SW480 (cell line): Measurements from ENCODE around the gene CTF1.
A peak's percentile ranks its signal among the peaks of the same experiment; 100 is the strongest.
"Not testable (repeated sequence)": the region's sequence is repeated elsewhere in the genome, so short reads cannot be mapped to it uniquely, and the experiment has no call there.

Experiments
- DNase-seq: peaks from one replicate; pipeline ENCODE4 v3.0.0-alpha.2; 2016; ENCODE audit warnings: low spot score

CTF1 gene, protein sequence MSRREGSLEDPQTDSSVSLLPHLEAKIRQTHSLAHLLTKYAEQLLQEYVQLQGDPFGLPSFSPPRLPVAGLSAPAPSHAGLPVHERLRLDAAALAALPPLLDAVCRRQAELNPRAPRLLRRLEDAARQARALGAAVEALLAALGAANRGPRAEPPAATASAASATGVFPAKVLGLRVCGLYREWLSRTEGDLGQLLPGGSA

DNA sequence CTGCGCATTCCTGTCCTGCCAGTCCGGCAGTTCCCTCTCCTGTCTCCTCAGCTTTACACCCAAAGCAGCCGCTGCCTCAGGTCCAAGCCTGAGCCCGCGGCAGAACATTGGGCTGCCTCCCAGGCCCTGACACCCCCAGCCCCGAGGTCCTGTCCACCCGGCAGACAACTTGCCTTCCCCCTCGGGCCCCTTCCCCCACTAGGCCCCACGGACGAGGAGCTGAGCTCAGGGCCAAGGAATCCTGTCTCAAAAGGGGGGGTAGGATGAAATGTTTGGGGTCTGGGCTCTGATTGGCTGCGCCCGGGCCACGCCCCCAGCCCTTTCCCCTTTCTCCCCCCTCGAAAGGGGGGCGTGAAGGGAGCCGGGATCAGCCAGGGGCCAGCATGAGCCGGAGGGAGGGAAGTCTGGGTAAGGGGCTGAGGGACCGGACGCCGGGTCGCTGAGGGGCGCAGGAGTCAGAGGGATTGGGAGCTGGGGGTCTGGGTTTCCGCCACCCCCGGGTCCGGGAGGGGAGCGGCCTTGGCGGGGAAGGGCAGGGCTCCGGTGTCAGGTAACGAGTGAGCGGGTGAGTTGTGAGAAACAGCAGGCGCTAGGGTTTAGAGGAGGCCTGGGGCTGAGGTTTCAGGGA is at the start of gene CTF1:
Gene CTF1 (plus strand): TSS at position 354 of the 628 bp plus-strand sequence. CDS start 30 bp downstream, at position 384.
- DNase-seq: no peak

DNA sequence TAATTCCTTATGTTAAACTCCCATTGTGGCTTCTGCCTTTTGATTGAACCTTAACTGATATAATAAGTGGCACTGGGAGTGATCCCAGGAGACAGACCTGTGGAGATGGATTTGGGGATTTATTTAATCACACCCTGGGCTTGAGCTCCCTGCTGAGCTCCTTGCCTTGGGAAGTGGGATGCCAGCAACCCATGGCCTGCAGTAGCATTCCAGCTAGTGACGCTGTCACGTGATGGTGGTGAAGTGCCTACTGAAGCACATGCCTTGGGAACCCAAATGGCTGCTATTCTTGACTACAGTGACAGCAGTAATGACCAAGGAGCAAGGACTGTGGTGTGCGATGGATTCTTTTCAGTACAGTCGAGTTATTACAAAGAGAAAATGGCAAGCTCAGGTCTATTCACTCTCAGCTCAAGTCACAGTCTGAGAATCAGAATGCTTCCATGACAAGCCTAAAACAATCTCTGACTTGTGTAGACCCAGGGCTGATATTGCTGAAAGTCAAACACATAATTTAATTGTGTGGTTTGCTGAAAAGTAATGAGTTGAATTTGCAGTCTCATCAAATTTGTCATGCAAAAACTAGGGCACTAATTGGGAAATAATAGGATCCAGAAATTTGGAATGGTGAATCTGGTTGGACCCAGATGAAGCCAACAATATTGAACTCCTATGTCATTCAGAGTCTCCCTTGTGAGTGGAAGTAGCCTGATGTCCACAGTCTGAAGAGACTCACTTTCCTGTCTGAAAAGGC is 49.6 kb upstream of the CTF1 start:
- DNase-seq: no peak

DNA sequence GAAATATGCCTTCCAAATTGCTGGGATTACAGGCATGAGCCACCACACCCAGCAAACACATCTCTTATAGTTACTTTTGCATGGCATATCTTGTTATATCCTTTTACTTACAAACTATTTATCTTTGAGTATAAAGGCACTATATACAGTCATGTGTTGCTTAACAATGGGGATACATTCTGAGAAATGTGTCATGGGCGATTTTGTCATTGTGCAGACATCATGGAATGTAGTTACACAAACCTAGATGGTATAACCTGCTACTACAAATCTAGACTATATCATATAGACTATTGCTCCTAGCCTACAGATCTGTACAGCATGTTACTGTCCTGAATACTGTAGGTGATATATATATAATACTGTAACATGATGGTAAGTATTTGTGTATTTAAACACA is 46.2 kb upstream of the CTF1 start:
- DNase-seq: no peak

DNA sequence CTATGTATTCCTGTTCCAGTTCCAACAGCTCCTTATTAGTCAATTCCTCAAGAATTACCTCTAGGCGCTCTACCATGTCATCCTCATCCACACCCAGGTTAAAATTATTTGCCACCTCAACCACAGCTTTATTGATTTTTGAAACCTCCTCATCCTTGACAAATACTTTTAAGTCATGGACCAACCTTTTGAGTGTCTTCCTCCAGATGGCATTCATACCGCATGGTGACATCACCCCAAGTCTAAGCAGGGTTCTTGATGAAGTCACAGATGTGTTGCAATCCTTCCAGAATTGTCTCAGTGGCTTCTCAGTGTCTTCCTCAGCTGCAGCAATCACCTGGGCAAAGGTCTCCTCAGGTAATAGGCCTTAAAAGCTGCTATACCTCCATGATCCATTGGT is 42.7 kb upstream of the CTF1 start:
- DNase-seq: no peak

DNA sequence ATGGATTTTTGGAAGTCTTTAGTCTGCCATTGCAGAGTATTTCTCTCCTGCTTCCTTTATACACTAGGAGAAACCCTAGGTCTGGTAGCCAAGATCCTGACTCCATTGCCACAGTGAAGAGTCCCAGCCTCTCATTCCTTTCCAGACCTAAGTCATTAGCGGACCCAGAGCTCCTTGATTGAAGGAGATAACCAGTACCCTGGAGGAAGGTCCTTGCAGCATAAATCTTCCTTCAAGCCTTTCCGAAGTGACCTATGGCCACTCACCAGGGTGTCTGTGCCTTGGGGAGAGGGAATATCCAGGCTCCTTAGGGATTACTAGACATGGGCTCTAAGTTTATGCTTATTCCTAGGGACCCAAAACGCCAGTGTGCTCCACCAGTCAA is 38.3 kb upstream of the CTF1 start:
- DNase-seq: no peak

DNA sequence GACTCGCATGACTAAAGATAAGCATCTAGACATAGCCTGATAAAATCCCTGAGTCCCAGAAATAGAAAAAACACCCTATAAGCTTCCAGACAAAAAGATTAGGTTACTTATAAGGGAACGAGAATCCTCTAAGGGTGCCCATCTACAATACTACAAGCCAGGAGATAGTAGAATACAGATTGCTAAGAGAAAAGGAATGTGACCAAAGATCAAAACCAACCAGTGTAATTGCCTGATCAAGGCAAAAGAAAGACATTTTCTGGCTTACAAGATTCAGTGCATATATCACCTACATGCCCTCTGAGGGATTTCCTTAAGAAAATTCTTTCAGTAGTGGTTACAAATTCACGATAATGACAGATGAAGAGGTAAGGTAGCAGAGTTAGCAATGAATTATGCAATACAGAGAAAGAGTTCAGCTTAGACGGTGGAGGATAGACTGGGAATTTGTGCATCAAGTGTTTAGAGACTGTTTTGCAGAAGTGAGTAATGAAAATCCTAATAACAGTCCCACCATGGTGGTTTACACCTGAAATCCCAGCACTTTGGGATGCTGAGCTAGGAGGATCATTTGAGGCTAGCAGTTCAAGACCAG is 37.5 kb upstream of the CTF1 start:
- DNase-seq: no peak

DNA sequence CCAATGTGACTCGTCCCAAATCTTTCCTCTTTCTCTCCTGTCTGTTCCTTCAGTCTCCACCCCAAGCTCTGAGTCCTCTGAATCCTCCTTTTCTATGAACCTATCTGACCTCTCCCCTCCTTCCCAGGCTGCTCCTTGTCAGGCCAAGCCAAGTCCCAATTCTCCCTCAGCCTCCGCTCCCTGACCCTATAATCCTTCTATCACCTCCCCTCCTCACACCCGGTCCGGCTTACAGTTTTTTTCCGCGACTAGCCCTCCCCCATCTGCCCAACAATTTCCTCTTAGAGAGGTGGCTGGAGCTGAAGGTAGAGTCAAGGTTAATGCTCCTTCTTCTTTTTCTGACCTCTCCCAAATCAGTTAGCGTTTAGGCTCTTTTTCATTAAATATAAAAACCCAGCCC is 35.7 kb upstream of the CTF1 start:
- not testable (repeated sequence) for DNase-seq

DNA sequence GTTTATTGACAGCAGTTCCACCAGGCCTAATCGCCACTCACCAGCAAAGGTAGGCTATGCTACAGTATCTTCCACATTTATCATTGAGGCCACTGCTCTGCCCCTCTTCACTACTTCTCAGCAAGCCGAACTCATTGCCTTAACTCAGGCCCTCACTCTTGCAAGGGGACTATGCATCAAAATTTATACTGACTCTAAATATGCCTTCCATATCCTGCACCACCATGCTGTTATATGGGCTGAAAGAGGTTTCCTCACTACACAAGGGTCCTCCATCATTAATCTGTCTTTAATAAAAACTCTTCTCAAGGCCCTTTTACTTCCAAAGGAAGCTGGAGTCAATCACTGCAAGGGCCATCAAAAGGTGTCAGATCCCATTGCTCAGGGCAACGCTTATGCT is 33.2 kb upstream of the CTF1 start:
- DNase-seq: not testable (repeated sequence)

DNA sequence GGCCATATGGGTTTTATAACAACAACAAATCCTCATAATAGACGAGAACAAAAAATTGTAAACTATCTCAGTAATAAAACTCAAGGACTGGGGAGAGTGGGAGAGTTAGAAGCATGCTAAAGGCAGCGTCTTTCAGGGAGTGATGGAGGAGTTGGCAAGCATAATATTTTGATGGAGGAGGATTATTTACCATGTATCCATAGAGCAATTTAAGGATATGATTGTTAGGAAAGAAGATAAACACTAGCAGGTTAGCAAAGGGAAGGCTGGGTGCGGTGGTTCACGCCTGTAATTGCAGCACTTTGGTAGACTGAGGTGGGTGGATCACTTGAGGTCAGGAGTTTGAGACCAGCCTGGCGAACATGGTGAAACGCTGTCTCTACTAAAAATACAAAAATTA is 30.4 kb upstream of the CTF1 start:
- no peak for DNase-seq

DNA sequence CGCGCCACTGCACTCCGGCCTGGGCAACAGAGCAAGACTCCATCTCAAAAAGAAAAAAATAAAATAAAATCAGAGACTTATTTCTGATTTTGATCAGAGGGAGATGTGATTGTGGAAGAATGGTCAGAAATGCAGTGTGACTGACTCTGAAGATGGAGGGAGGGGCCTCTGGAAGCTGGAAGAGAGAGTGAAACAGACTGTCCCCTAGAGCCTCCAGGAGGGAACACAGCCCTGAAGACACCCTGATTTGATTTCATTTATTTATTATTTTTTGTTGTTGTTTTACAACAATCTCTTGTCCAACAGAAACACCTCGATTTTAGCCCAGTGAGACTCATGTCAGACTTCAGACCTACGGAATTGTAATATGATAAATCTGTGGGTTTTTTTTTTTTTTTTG is 28.7 kb upstream of the CTF1 start:
- no peak for DNase-seq

DNA sequence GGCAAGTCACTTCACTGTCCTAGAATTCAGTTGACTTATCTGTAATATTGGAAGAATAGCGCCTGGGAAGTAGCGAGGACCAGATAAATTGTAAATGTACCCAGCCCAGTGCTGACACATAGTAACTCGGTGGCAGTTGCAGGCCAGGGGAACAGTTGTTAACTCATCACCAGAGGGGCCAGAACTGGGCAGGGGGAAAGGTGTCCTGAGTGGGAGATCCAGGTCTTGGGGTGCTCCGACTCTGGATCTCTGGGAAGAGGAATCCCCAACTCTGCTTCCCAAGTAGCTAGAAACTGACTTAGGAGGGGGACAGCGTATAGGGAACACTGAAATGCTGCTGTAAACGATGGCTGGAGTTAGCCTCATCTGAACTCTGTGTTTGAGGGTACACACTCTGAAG is 25.5 kb upstream of the CTF1 start:
- DNase-seq: no peak

DNA sequence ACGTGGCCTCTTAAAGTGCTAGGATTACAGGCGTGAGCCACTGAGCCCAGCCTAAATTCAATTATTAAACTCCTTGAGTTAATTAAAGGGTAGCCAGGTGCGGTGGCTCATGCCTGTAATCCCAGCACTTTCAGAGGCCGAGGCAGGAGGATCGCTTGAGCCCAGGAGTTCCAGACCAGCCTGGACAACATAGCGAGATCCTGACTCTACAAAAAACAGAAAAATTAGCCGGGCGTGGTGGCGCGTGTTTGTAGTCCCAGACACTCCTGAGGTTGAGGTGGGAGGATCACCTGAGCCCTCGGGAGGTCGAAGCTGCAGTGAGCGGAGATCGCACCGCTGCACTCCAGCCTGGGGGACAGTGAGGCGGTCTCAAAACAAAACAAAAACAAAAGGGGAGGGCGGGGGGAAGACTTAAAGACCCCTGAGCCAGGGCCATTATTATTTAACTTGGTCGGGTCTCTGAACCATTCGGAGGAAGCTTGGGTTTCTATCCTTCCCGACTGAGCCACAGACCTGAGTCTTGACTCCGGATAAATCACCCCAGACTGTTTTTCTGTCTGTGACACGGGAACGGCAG is 22.1 kb upstream of the CTF1 start:
- DNase-seq: no peak

DNA sequence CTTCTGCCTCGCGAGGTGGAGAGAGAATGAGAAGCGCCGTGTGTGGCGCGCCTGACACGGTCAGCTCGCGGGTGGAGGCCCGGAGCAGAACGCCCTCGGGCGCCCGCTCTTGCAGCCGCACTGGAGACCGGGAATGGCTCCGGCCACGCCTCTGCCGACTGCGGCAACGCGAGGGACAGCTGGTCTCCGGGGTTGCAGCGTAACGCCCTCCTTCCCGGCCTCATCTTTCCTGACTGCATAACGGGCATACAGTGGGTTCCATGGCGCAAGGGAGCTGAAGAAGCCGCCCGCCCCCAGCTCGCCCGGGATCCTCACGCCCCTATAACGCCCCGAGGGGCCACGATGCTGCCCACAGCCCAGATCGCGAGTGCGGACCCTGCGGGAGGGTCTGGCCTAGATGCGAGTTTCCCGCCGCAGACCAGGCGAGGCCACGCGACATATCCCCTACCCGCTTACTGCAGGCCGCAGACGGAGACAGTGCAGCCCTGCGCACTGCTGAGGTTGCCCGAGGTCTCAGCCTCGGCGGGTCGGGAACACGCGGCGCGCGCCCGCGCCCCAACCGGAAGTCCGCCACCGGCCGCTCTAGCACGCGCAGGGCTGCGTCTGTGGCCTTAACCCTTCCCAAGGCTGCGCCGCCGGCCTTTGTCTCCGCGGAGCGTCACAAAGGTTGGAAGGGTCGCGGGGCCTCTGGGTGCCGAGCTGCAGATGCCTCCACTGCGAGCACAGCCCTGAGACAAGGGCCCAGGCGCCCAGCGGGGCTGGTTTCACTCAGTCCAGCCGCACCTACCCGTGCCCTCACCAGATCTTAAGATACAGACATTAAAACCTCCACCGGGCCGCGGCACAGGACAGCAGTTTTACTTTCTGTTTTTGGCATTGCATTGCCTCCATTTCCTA is 21.3 kb upstream of the CTF1 start:
- peak; percentile 86 for DNase-seq

DNA sequence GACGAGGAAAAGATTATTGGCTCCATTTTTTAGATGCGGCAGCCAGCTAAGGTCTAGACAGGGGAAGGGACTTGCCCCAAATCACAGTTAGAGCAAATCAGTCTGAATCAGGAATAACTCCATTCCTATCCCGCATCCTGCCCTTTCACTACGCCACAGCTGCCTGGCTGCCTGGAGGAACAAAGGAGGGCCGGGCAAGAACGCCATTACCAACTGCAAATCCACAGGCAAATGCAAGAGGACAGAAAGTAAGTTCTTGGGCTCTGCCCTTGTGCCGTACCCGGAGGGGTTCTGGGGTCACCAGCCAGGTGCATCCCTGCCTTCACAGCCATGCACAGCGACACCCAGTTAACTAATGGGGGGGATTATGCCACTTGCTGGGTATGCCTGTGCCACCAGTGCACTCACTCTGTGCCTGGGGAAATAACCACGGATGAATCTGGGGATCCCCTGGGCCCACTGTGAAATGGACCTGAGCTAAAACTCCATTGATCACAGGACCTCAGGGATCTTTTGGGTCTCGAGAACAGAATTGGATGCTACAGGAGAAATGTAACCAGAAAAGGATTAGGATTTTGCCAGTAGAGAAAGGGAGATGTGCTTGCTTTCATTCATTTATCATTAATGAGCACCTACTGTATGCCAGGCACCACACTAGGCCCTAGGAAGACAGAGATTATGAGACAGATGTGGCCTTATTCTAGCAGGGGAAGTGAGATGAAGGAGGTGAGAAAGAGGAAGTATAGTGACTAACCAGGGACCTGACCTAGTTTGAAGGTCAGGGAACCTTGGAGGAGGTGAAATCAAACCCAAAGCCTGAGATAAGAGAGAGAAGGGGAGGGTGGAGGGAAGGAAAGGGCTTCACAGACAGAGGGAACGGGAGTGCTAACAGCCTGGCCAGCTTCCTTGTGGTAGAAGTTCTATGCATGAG is 20.3 kb upstream of the CTF1 start:
- DNase-seq: no peak

DNA sequence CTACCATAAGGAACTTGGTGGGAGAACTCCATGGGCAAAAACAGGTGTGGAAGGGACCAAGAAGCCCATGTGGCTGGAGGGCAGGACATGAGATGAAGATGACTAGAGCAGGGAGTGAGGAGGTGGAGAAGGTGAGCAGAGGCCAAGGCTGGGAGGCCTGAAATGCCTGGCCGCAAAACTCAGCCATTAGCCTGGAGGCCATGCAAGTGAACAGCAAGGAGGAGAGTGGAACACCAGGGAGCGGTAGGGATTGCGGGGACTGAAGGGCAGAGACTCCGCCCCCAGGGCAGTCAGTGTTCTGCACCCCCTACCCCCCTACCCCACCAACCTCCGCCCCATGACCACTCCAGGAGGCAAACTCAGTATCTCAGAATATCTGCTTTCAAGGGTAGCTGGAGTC is 19.5 kb upstream of the CTF1 start:
- DNase-seq: no peak

DNA sequence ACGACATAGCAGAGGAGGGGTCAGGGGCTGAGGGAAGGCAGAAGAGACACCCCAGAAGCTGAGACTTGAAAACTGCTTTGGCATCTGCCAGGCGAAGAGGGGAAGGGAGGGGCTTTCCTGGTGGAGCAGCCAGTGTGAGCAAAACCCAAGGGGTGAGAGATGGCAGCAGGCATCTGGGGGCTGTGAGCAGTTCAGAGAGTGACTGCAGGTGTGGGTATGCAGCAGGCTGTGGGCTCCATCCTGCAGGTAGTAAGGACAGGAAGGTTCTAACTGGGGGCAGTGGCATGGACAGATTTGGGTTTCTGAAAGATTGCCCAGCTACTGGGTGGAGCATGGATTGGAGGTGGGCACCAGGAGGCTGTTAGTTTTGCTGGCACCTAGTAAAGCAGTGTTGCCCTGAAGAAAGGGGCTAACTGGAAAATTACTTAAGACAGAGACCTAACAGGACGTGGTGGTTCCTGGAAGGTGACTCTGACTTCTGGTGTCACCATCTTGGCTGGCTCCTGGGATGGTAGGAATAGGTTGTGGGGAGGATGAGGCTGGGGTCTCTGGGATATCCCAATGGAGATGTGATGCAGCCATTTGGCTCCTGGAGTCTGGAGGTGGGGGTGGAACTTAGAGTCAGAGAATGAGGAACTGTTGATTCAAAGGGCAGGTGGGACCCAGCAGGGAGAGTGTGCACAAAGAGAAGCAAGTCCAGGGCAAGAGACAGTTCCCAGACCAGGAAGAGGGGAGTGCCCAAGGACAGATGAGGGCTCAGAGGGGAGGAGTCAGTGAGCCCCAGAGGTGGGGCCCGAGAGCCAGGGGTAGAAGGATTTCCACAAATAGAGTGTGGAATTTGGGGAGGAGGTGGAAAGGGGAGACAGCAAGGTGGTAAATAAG is 13.7 kb upstream of the CTF1 start:
- no peak for DNase-seq

DNA sequence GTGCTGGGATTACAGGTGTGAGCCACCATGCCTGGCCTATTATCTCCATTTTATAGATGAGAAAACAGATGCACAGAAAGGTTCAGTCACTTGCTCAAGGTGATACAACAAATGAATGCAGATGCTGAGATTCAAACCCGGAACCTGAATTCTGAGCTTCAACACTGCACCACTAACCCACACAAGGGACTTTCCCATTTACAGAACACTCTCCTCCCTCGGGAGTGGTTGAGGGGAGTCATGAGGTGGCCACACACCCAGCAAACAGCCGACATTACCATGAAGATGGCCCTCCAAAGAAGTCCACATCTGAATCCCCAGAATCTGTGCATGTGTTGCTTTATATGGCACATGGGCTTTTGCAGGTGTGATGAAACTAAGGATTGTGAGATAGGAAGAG is 11.7 kb upstream of the CTF1 start:
- DNase-seq: no peak

DNA sequence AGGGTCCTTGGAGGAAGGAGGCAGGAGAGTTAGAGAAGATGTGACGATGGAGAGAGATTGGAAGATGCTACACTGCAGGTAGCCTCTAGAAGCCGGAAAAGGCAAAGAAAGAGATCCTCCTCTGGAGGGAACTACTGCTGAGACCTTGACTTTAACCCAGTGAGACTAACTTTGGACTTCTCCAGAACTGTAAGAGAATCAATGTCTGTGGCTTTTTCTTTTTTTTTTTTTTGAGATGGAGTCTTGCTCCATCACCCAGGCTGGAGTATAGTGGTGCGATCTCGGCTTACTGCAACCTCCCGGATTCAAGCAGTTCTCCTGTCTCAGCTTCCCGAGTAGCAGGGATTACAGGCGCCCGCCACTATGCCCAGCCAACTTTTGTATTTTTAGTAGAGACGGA is 11.2 kb upstream of the CTF1 start:
- no peak for DNase-seq

DNA sequence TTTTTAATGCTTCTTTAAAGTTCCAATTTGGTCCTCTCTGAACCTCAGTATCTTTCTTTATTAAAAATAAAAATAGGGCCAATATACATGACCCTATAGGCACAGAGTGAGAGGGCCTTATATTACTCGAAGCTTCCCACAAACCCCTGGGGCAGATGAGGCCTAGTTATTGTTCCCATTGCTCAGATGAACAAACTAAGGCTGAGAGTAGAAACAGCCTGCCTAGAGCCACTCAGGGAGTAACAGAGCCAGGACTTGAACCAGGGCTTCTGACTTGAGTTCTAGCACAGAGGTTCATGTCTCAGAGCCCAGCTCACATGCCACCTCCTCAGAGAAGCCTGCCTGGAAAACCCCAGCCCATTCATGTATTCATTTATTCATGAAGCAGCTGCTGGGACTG is 10.3 kb upstream of the CTF1 start:
- DNase-seq: no peak

DNA sequence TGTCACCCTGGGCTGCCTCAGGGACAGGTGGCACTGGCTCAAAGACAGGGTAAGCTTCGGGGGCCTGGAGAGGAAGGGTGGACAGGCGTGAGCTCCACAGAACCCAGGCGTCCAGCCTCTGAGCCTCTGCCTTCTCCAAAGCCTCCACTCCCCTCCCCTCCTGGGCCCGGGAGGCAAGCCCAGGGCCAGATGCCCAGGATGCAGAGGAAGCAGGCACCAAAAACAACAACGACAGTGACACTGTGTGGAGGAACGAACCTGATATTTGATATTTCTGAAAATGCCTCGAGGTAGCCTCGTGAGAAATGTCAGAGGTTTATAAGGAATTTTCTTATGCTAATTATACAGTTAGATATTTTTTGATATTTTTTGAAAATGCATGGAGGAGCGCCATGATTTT is 8.5 kb upstream of the CTF1 start:
- DNase-seq: no peak
